ENCODE measurements around the gene VSIG10. TPM values are rescaled to one million over a fixed set of nuclear protein-coding genes. Genes with fewer than 3 reads are reported as not detected.

VSIG10 gene
- total RNA-seq, 1 experiment from 2014 or later = 56.2 TPM

- in situ Hi-C loops (cut with HindIII; ENCODE audit: low pct_unique_long_range_greater_than_20kb, low sequenced_read_pairs) = no loop called here
- CTCF ChIA-PET = no interaction called here
Measured at GRCh38 chr12:118038137-118038536, 65.7 kb downstream of the VSIG10 start.

GRCh38 chr12:118036672-118037411 is 67.0 kb downstream of the VSIG10 start:
- Histone ChIP-seq H3K4me3 (ENCODE audit: low read depth in 2 of 2, low read length in 2 of 2) (no peak overlapping the region), H3K27ac (ENCODE audit: low read length) (no peak overlapping the region), H3K27me3 (ENCODE audit: control insufficient read depth, insufficient read depth, low read length) (no peaks in the 10 kb centered on the region), H3K36me3 (ENCODE audit: control insufficient read depth, insufficient read depth, low read length) (peaks cover 50% of the 10 kb centered on the region), H3K4me1 (ENCODE audit: control insufficient read depth, insufficient read depth, low read length) (0 out of 2 replicates have a peak, but pooled peaks cover 5% of the 10 kb centered on the region), H3K9me3 (ENCODE audit: control insufficient read depth, insufficient read depth, low read depth, low read length) (no peaks in the 10 kb centered on the region)
- ChIA-PET CTCF (no interaction called here), POLR2A (no interaction called here)
- BruUV-seq (replicated peaks) = no TSS peak
- no peak for ATAC-seq
- DNase-seq (ENCODE audit: low read depth, low spot score) = no peak
- intact Hi-C loops (cut with micrococcal nuclease; ENCODE audit: unreplicated experiment) (no loop called here), in situ Hi-C loops (cut with HindIII; ENCODE audit: low pct_unique_long_range_greater_than_20kb, low sequenced_read_pairs) (no loop called here)
- no peak for TF ChIP-seq SIN3A (IDR thresholded peaks at IDR 0.05; ENCODE audit: borderline replicate concordance, insufficient read depth, low read depth, low read length)
- TF ChIP-seq POLR2AphosphoS5 (IDR thresholded peaks at IDR 0.05; ENCODE audit: low read depth, low read length) = no peak
- TF ChIP-seq TCF7L2 (IDR thresholded peaks at IDR 0.05; ENCODE audit: low read depth, low read length) = no peak
- TF ChIP-seq REST (IDR thresholded peaks at IDR 0.05; ENCODE audit: insufficient read depth in 1 of 2, low read depth in 2 of 2, low read length in 1 of 2) = no peak
- no peak for TF ChIP-seq CTCF (IDR thresholded peaks at IDR 0.05)

More at GRCh38 chr12:118038137-118038536, 65.7 kb downstream of the VSIG10 start:
- Histone ChIP-seq H3K9me3 (ENCODE audit: control insufficient read depth, insufficient read depth, low read depth, low read length) (no peaks in the 10 kb centered on the region), H3K36me3 (ENCODE audit: control insufficient read depth, insufficient read depth, low read length) (peaks cover 43% of the 10 kb centered on the region), H3K4me1 (ENCODE audit: control insufficient read depth, insufficient read depth, low read length) (0 out of 2 replicates have a peak, but pooled peaks cover 5% of the 10 kb centered on the region), H3K4me3 (ENCODE audit: low read depth in 2 of 2, low read length in 2 of 2) (no peak overlapping the region), H3K27me3 (ENCODE audit: control insufficient read depth, insufficient read depth, low read length) (no peaks in the 10 kb centered on the region), H3K27ac (ENCODE audit: low read length) (no peak overlapping the region)
- BruUV-seq (replicated peaks) = no TSS peak
- no peak for ATAC-seq
- no peak for TF ChIP-seq CTCF (IDR thresholded peaks at IDR 0.05)
- TF ChIP-seq REST (IDR thresholded peaks at IDR 0.05; ENCODE audit: insufficient read depth in 1 of 2, low read depth in 2 of 2, low read length in 1 of 2) = no peak
- no peak for TF ChIP-seq SIN3A (IDR thresholded peaks at IDR 0.05; ENCODE audit: borderline replicate concordance, insufficient read depth, low read depth, low read length)
- TF ChIP-seq TCF7L2 (IDR thresholded peaks at IDR 0.05; ENCODE audit: low read depth, low read length) = no peak
- no peak for TF ChIP-seq POLR2AphosphoS5 (IDR thresholded peaks at IDR 0.05; ENCODE audit: low read depth, low read length)
- intact Hi-C loops (cut with micrococcal nuclease; ENCODE audit: unreplicated experiment) = no loop called here
- no peak for DNase-seq (ENCODE audit: low read depth, low spot score)
- POLR2A ChIA-PET = no interaction called here

Measured in Panc1 (cell line).